ENCODE data around the gene NCKAP5.

Gene NCKAP5

GRCh38 chr2:132883430-132883829 lies 684.8 kb downstream of the NCKAP5 start:
- ChIA-PET CTCF (no interaction called here), POLR2A (no interaction called here)
- no peak overlapping the region for H3K4me3 ChIP-seq (ENCODE audit: low read depth, low read length)
- no peak for DNase-seq (ENCODE audit: low read depth, low spot score)
- no peak for TF ChIP-seq CTCF (IDR thresholded peaks at IDR 0.05; ENCODE audit: insufficient read depth, low read length, missing control alignments)

GRCh38 chr2:132881546-132881945 lies 686.7 kb downstream of the NCKAP5 start:
- TF ChIP-seq CTCF (IDR thresholded peaks at IDR 0.05; ENCODE audit: insufficient read depth, low read length, missing control alignments): no peak
- no peak overlapping the region for H3K4me3 ChIP-seq (ENCODE audit: low read depth, low read length)
- CTCF ChIA-PET: no interaction called here
- POLR2A ChIA-PET: no interaction called here
- DNase-seq (ENCODE audit: low read depth, low spot score): no peak

GRCh38 chr2:132877923-132878322 lies 690.3 kb downstream of the NCKAP5 start:
- ChIA-PET CTCF (no interaction called here), POLR2A (no interaction called here)
- DNase-seq (ENCODE audit: low read depth, low spot score): no peak
- no peak for TF ChIP-seq CTCF (IDR thresholded peaks at IDR 0.05; ENCODE audit: insufficient read depth, low read length, missing control alignments)
- H3K4me3 ChIP-seq (ENCODE audit: low read depth, low read length): no peak overlapping the region

GRCh38 chr2:132876745-132877391 lies 691.4 kb downstream of the NCKAP5 start:
- ChIA-PET POLR2A (no interaction called here), CTCF (no interaction called here)
- no peak for TF ChIP-seq CTCF (IDR thresholded peaks at IDR 0.05; ENCODE audit: insufficient read depth, low read length, missing control alignments)
- no peak overlapping the region for H3K4me3 ChIP-seq (ENCODE audit: low read depth, low read length)
- no peak for DNase-seq (ENCODE audit: low read depth, low spot score)

- no peak for TF ChIP-seq CTCF (IDR thresholded peaks at IDR 0.05; ENCODE audit: insufficient read depth, low read length, missing control alignments)
- POLR2A ChIA-PET: no interaction called here
Observed at GRCh38 chr2:132875193-132875592, 693.1 kb downstream of the NCKAP5 start.

GRCh38 chr2:132873738-132874137 lies 694.5 kb downstream of the NCKAP5 start:
- ChIA-PET POLR2A (no interaction called here), CTCF (no interaction called here)
- TF ChIP-seq CTCF (IDR thresholded peaks at IDR 0.05; ENCODE audit: insufficient read depth, low read length, missing control alignments): no peak
- no peak for DNase-seq (ENCODE audit: low read depth, low spot score)
- no peak overlapping the region for H3K4me3 ChIP-seq (ENCODE audit: low read depth, low read length)

More at GRCh38 chr2:132875193-132875592, 693.1 kb downstream of the NCKAP5 start:
- no peak overlapping the region for H3K4me3 ChIP-seq (ENCODE audit: low read depth, low read length)
- no peak for DNase-seq (ENCODE audit: low read depth, low spot score)
- CTCF ChIA-PET: no interaction called here

Measured in AG04449 (cell line).